PFSK-1 (cell line): ENCODE results near the gene ANGPTL4.

Experiments used
- FOXP2 ChIP-seq: optimal IDR thresholded peaks from 2 replicates; pipeline ENCODE3; 2011; ENCODE audit warnings: borderline replicate concordance, control low read depth, inconsistent platforms; ENCODE audit not compliant: insufficient read depth; ENCODE audit errors: extremely low read length, extremely low read depth
- POLR2AphosphoS5 ChIP-seq: IDR thresholded peaks from 2 replicates; pipeline ENCODE4 v1.6.1; 2012; ENCODE audit warnings: low read depth, mild to moderate bottlenecking, control low read depth, low read length, moderate library complexity
- SIN3A ChIP-seq: IDR thresholded peaks from 2 replicates; pipeline ENCODE4 v1.6.1; 2012; ENCODE audit warnings: mild to moderate bottlenecking, low read length, moderate library complexity, borderline replicate concordance; ENCODE audit not compliant: insufficient read depth
- TAF1 ChIP-seq: IDR thresholded peaks from 2 replicates; pipeline ENCODE4 v1.6.1; 2012; ENCODE audit warnings: low read length, control low read depth, borderline replicate concordance; ENCODE audit not compliant: insufficient read depth
- TF ChIP-seq, protein P1 (sequence below), 2 experiments: IDR thresholded peaks; 2 replicates each; pipeline versions ENCODE4 v1.6.1 to v1.8.0; 2011 to 2012; ENCODE audit warnings: low read depth in 2 of 2, low read length in 2 of 2, control low read depth in 1 of 2, inconsistent platforms in 1 of 2, mild to moderate bottlenecking in 1 of 2, moderate library complexity in 1 of 2; ENCODE audit not compliant: insufficient read depth in 1 of 2

DNA sequence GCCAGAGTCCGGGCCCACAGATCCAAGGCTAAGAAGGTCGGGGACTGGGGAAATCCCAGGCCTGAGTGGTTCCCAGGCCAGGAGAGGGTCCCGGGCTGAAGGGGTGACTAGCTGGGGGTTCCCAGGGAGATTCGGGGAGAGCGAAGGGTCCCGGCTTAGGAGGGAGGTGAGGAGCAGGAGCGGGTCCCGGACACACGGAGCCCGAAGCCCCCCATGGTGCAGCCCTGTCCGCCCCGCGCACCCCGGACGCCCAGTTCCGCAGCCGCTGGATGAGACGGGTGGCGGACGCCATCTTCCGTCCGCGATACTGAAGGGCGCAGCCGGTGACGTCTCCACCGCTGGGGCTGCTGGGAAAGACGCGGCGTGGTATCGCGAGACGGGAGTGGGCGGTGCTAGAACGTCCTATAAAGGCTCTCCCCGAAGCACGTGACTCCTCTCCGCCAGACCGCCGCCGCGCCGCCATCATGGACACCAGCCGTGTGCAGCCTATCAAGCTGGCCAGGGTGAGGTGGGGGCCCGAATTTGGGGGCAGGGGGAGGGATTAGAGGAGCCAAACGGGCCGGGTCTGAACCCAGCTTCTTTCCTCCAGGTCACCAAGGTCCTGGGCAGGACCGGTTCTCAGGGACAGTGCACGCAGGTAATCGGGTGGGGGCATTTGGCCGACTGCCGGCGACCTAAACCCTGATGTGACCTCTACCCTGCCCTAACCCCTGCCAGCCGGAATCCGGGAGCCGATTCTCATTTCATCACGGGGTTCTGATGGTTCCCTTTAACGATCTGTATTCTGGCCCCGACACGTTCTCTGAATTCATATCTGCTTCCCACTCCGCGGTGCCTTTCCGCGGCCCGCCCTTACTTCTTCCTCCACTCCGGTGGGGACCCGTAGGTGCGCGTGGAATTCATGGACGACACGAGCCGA is 42.6 kb upstream of the ANGPTL4 start, which contains the start of the genes NDUFA7 and RPS28:
- TF ChIP-seq TAF1 (peak; percentile 99), POLR2AphosphoS5 (peak; percentile 95), SIN3A (peak; percentile 56; the same call in 1 of the 2 replicates), FOXP2 (peak; percentile 86)
- TF ChIP-seq, protein P1, sequence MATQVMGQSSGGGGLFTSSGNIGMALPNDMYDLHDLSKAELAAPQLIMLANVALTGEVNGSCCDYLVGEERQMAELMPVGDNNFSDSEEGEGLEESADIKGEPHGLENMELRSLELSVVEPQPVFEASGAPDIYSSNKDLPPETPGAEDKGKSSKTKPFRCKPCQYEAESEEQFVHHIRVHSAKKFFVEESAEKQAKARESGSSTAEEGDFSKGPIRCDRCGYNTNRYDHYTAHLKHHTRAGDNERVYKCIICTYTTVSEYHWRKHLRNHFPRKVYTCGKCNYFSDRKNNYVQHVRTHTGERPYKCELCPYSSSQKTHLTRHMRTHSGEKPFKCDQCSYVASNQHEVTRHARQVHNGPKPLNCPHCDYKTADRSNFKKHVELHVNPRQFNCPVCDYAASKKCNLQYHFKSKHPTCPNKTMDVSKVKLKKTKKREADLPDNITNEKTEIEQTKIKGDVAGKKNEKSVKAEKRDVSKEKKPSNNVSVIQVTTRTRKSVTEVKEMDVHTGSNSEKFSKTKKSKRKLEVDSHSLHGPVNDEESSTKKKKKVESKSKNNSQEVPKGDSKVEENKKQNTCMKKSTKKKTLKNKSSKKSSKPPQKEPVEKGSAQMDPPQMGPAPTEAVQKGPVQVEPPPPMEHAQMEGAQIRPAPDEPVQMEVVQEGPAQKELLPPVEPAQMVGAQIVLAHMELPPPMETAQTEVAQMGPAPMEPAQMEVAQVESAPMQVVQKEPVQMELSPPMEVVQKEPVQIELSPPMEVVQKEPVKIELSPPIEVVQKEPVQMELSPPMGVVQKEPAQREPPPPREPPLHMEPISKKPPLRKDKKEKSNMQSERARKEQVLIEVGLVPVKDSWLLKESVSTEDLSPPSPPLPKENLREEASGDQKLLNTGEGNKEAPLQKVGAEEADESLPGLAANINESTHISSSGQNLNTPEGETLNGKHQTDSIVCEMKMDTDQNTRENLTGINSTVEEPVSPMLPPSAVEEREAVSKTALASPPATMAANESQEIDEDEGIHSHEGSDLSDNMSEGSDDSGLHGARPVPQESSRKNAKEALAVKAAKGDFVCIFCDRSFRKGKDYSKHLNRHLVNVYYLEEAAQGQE (IDR thresholded peaks at IDR 0.05; ENCODE audit: insufficient read depth in 1 of 2, low read depth in 2 of 2, low read length in 2 of 2) = peak in 1 of 2 experiments; percentile 59; a peak in 2 of 4 replicates
